Islet precursor cell (in vitro differentiated cells): ENCODE results near the gene NLRP6.
A peak's percentile ranks its signal among the peaks of the same experiment; 100 is the strongest.
"Not testable (repeated sequence)": the region's sequence is repeated elsewhere in the genome, so short reads cannot be mapped to it uniquely, and the experiment has no call there.

ENCODE experiments used
- DNase-seq: peaks from one replicate; pipeline ENCODE4 v3.0.0-alpha.2; 2018

NLRP6 gene

DNA sequence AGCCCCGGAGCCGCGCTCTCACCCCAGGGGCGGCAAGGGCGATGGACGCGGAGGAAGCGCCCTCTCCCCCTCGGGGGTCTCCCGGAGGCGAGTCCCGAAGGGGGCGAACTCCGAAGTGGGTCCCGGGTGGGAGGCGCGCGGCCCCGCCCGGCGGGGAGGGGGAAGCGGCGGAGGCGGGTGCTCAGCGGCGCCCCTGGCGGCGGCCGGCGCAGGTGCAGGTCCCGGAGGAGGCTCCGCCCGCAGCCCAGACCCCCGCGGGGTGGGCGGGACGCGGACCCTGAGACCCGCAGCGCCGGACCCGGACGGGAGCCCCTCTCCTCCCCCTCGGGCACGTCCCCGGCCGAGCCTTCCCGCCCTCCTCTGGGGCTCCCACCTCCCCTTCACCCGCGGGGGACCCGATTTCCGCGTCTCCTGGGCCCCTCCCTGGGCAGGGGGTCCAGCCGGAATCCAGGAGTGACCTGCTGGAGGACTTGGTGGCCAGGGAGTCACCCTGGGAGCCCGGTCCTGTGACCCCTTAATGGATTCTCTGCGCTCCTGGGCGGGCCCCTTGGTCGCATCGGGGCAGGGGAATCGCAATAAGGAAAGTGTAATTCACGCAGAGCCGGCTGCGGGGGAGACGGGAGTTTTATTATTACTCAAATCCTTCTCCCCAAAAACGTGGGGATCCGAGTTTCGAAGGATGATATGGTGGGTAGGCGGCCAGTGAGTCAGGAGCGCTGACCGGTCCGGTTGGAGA is 33.0 kb downstream of the NLRP6 start:
- DNase-seq = not testable (repeated sequence)

DNA sequence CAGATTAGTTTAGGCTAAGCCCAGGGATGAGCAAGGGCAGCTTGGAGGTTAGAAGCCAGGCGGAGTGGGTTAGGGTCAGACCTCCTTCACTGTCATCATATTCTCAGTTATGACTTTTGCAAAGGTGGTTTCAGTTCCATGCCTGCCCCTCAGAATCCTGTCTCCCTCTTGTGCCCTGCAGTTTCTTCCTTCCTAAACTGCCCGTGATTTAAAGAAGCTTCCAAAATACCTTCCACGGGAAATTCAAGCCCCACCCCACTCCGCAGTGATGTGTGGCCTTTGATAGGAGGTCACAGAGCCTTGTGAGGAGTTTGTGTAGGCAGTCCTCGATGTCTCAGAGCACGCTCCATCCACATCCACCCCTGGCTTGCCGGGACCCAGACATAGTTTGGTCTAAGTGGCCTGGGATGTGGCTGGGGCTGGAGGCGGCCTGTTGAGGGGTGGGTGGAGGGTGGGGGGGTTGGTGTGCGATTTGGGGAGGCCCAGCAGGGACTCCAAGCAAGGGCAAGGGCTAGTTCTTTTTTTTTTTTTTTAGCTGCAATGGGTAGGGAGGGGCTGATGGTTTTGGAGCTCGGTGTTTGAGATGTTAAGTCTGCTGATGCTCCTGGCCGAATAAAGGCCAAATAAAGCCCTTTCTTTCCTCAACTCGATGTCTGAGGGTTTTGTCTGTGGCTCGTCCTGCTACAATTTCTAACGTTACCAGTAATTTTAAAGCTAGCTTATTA is 34.0 kb downstream of the NLRP6 start:
- no peak for DNase-seq

DNA sequence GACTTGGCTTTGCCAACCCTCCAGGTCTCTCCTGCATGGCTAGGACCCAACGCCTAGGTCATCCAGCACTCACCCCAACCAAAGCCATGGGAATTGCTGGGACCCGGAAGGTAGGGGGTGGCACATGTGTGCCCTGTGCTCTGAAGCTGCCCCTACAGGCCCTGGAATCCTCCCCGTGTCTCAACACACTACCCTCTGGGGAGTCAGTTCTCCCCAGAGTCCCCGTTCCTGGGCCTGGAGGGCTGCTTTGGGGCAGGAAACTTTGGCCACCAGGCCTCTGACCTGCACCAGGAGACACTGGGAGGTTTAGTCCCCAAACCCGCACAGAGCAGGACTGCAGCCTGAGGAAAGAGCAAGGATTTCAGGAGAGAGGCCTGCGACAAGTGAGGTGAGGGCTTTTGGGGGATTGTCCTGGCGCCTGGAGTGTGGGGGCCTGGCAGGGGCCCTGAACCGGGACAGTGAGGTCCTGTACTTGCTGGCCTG is 35.1 kb downstream of the NLRP6 start:
- no peak for DNase-seq

DNA sequence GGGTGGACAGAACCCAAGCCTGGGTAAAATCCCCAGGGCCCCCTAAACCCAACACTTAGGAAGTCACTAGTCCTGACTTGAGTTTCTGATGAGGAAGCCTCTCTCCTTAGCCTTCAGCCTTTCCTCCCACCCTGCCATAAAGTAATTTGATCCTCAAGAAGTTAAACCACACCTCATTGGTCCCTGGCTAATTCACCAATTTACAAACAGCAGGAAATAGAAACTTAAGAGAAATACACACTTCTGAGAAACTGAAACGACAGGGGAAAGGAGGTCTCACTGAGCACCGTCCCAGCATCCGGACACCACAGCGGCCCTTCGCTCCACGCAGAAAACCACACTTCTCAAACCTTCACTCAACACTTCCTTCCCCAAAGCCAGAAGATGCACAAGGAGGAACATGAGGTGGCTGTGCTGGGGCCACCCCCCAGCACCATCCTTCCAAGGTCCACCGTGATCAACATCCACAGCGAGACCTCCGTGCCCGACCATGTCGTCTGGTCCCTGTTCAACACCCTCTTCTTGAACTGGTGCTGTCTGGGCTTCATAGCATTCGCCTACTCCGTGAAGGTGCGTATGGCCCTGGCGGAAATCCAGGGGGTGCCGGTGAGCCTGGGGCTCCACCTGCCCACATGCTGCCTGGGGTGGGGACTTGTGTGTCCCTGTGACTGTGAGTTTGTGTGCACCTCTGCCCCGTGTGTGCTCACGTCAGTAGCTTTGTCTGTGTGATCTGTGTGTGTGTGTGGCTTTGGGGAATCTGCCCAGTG is 35.8 kb downstream of the NLRP6 start, which contains the start of gene IFITM1:
Gene IFITM1, plus strand, starts transcription at position 254 of the 767 bp plus-strand sequence. Its CDS starts 131 bp downstream, at position 385.
- DNase-seq = no peak

DNA sequence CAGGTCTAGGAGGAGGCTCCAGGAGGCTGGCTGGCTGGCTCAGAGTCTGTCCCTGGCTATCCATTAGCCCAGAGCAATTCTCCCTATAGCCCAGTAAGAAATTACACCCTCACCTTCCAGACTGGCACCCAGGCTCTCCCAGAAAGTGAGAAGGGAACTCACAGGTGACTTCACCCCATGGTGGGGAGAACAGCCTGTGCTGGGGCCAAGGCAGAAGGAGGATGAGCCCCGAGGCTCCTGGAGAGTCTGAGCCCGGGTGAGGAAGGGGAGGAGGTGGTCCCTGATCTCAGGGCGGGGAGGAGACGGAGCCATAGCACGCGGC is 36.3 kb downstream of the NLRP6 start:
- not testable (repeated sequence) for DNase-seq

DNA sequence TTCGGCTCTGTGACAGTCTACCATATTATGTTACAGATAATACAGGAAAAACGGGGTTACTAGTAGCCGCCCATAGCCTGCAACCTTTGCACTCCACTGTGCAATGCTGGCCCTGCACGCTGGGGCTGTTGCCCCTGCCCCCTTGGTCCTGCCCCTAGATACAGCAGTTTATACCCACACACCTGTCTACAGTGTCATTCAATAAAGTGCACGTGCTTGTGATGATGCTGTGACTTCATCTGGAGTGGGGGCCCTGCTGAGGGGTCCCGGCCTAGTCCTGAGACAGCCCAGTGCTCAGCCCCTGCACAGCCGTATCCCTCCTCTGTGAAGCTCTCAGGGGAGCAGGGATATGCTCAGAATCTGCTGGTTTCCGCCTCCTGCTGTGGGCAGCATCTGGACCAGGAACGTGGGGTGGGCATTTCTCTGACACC is 36.9 kb downstream of the NLRP6 start:
- no peak for DNase-seq

DNA sequence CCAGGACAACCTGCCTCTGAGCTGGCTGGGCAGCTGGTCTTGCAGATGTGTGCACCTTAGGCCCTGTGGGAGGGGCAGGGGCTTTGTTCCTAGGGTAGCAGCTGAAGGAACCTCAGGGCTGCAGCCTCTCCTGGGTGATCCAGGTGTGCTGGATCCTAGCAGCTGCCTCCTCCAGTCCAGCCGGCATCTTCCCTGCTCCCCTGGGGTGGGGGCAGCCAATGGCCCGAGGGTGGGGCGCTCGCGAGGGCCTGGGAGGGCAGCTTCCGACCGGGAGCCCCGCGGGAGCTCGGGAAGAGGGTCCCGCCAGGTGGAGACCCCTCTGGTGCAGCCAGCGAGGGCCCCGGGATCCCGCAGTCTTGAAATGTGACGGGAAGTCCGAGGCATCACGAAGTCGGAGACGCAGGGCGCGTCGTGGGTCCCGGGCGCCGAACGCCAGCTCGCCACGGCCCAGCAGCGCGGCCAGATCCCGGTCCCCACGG is 37.3 kb downstream of the NLRP6 start:
- no peak for DNase-seq

DNA sequence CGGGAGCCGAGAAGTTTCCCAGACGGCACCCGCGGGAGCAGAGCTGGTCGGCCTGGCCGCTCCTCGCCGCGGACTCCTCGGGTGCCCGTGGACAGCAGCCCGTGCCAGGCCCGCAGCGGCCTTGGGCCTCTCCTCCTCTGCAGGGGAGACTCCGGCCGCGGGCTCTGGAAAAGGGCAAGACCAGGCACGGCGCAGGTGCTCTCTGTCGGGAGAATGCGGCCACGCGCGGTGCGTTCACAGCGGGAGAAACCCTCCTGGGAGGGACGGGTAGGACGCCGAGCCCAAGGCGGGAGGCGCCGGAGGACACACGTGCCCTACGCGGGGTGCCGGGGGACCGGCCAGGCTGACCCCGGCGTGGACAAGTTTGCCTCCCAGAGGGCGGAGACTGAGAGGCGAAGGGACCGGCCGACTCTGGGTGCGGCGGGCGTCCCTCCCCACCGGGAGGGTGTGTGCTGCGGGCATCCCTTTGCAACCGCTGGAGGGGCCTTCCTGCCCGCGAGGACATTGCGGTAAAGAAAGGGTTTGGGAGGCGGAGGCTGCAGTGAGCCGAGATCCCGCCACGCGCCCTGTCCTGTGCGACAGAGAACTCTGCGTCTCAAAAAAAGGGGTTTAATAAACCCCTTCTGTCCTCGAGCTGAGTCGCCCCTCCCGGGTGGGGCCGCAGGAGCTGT is 38.0 kb downstream of the NLRP6 start:
- DNase-seq = peak; percentile 61

DNA sequence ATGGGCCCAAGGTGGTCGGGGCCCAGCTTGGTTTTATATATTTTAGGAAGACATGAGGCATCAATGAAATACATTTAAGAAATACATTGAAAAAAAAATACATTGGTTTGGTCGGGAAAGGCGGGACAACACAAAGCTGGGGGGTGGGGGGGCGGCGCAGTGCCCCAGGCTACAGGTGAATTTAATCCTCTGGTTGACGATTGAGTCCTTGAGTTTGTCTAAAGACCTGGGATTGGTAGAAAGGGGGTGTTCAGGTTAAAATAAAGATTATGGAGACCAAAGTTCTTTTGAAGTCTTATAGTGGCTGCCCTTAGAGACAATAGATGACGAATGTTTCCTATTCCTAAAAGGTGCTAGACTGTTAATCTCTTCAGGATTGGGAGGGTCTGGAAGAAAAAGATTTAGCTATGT is 38.7 kb downstream of the NLRP6 start:
- peak; percentile 23 for DNase-seq

DNA sequence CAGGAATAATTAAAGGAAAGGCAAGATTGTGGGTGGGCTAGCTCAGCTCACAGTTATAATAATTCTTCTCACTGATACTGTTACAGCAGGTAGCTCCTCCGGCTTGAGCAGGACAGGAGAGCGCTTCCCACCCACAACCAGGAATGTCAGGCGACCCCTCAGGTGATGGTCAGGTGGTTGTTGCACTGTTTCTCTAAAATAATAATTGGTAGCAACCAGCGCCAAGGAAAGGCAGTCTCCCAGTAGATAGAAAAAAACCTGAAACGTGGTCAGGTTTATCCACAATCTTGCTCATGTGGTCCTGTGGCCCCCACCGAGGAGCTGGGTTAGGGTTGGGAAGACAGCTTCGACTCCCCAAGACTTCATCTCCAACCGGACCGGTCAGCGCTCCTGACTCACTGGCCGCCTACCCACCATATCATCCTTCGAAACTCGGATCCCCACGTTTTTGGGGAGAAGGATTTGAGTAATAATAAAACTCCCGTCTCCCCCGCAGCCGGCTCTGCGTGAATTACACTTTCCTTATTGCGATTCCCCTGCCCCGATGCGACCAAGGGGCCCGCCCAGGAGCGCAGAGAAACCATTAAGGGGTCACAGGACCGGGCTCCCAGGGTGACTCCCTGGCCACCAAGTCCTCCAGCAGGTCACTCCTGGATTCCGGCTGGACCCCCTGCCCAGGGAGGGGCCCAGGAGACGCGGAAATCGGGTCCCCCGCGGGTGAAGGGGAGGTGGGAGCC is 39.6 kb downstream of the NLRP6 start:
- DNase-seq = peak; percentile 50

DNA sequence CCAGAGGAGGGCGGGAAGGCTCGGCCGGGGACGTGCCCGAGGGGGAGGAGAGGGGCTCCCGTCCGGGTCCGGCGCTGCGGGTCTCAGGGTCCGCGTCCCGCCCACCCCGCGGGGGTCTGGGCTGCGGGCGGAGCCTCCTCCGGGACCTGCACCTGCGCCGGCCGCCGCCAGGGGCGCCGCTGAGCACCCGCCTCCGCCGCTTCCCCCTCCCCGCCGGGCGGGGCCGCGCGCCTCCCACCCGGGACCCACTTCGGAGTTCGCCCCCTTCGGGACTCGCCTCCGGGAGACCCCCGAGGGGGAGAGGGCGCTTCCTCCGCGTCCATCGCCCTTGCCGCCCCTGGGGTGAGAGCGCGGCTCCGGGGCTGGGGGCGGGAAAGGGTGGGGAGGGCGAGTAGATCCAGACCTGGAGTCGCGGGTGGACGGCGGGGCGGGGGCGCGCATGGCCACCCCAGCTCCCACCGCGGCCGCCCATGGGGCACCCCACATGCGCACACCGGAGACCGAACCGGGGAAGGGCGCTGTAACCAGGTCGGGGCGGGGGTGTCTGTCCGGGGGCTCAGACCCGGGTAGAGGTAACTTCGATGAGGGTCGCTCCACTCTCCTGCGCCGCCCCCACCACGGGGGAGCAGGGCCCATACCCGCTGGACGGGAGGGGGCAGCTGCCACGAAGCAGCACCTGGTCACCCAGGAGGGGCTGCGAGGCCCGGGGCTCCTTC is 40.4 kb downstream of the NLRP6 start:
- not testable (repeated sequence) for DNase-seq

DNA sequence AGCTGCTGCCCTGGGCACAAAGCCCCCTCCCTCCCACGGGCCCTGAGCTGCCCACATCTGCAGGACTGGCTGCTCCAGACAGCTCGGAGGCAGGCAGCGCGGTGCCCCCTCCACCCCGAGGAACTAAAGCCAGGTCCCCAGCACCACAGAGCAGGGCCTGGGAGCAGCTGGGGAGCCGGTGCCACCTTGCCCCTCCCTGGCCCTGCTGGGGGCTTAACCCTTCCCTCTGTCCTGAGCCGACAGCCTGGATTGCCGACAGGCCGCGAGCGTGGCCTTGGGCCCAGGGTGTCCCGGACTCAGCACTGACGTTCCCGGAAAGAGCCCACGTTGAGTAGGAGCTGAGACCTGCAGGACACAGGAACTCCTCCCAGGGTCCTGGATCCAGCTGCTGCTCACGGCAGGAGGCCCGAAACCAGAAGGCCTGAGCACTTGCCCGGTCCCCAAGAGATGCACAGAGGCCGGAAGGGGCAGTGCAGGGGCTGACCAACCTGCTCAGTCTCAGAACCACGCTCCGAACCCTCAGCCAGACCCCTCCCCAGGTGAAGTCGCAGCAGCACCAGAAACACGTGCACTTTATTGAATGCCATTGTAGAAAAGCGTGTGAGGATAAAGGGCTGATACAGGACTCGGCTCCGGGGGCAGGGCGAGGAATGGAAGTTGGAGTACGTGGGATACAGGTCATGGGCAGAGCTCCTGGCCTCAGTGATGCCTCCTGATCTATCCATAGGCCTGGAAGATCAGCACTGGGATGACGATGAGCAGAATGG is 41.1 kb downstream of the NLRP6 start:
- peak; percentile 57 for DNase-seq

DNA sequence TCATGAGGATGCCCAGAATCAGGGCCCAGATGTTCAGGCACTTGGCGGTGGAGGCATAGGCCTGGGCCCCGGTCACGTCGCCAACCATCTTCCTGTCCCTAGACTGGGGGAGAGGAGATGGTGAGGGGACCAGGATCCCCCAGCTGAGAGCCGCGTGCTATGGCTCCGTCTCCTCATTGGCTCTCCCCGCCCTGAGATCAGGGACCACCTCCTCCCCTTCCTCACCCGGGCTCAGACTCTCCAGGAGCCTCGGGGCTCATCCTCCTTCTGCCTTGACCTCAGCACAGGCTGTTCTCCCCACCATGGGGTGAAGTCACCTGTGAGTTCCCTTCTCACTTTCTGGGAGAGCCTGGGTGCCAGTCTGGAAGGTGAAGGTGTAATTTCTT is 41.7 kb downstream of the NLRP6 start:
- peak; percentile 9 for DNase-seq

DNA sequence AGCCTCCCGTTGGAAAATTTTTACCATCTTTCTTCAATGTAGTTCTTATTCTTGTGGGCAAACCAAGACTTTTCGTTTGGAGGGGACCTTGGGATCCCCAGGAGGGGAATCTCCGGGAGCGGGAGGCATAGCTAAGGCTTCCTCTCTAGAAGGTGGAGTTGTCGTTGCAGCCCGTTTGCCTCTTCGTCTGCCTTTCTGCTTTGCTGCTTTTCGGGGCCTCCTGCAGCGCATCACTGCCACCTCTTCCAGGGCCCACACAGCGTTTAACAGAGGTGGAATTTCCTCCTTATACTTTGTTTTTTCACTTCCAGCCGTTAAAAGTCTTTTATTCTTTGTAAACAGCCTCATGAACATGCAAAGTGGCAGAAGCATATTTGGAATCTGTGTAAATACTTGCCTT is 45.9 kb downstream of the NLRP6 start:
- peak; percentile 37 for DNase-seq

DNA sequence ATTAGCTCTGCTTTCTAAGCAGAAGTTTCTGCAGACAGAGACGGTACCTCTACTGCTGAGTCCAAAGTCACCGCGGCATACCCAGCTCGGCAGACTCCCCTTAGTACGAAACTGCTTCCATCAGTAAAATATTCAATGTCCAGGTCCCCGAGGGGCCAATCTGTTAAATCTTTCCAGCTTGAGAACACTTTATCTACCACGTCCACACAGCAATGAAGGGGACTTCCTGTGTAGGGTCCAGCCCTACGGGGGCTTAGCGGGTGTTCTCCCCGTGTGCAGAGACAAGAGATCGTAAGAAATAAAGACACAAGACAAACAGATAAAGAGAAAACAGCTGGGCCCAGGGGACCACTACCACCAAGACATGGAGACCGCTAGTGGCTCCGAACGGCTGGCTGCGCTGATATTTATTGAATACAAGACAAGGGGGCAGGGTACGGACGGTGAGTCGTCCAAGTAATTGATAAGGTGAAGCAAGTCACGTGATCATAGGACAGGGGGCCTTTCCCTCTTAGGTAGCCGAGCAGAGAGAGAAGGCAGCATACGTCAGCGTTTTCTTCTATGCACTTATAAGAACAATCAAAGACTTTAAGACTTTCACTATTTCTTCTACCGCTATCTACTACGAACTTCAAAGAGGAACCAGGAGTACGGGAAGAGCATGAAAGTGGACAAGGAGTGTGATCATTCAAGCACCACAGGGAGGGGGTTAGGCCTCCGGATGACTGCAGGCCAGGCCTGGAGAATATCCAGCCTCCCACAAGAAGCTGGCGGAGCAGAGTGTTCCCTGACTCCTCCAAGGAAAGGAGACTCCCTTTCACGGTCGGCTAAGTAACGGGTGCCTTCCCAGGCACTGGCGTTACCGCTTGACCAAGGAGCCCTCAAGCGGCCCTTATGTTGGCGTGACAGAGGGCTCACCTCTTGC is 46.6 kb downstream of the NLRP6 start:
- DNase-seq = peak; percentile 38

DNA sequence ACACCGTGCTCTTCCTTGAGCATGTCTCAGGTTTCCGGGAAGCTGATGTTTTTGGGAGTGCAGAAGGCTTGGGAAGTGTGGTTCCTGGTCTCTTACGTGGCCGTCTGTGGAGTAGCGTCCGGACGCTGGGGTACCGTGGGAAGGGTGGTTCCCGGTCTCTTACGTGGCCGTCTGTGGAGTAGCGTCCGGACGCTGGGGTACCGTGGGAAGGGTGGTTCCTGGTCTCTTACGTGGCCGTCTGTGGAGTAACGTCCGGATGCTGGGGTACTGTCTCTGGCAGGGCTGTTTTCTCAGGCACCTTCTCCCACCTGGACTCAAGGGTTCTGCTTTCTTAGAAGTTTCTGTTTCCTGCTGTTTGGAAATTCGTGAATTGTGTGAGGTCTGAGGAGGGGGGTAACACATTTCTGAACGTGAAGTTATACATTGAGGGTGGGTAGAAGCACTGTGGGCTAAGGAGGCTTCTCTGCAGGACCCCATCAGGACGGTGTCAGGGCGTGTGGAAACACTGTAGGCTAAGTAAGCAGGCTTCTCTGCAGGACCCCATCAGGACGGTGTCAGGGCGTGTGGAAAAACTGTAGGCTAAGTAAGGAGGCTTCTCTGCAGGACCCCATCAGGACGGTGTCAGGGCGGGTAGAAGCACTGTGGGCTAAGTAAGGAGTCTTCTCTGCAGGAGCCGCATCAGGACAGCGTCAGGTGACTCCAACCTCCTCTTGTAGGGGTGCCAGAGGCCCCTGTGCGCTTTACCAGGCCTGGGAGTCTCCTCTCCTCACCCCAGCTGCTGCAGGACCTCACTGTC is 47.8 kb downstream of the NLRP6 start:
- DNase-seq = peak; percentile 43

DNA sequence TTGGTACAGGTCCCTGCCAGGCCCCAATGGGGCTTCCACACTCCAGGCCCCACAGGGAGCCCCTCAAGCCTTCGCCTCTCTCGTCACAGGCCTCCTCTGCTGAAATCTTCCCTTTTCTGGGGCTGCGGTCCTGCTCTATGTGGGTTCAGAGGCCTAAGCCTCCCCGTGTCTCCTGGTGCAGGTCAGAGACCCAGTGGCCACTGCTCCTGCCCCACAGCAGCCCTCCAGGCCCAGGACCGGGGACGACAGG is 48.3 kb downstream of the NLRP6 start:
- DNase-seq = no peak

DNA sequence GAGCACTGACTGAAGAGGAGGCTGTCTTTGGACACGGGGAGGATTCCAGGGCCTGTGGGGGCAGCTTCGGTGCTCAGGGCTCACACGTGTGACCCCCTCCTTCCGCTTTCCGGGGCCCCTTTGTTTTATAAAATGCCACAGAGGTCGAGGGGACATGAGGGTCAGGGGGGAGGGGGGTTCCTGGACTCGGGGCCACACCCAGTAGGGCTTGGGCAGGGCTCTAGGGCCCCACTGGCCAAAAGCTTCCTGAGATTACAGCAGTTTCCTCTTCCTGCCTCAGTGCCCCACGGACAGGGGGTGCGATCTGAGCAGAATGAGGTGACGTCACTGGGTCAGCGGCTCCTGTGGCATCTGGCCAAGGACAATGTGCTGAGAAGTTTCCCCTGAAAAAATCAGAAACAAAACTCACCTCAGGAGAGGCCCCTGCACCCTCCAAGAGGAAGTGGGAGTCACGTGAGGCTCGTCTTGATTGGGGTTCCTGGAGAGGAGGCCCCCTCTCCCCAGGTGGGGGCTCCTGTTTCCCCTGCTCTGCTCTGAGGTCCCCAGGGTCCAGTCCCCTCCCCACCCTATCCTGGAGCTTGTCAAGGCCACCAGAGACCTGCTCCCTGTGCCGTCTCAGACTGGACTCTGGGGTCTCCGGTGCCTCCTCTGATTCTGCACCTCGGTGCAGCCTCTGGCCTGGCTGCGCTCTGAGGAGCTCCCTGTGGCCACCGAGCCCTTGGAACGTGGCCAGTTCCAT is 48.8 kb downstream of the NLRP6 start:
- peak; percentile 37 for DNase-seq
